Stimulated activated naive CD8-positive, alpha-beta T cell treated with anti-CD3 and anti-CD28 coated beads, Interleukin-15, Interleukin-2, amounts not matched to agents 100 ng/mL and 50 ng/mL, for 24 hours (primary cell): ENCODE measurements around the gene UCK2.

ENCODE experiments used
- H3K27ac Mint-ChIP-seq: one replicate; pipeline ENCODE4 v1.8.0; 2021; ENCODE audit warnings: mild to moderate bottlenecking, mixed read lengths
- H3K27me3 Mint-ChIP-seq: one replicate; pipeline ENCODE4 v1.8.0; 2021; ENCODE audit warnings: mixed read lengths
- H3K36me3 Mint-ChIP-seq: one replicate; pipeline ENCODE4 v1.8.0; 2021; ENCODE audit warnings: low read depth, mixed read lengths
- H3K4me1 Mint-ChIP-seq: one replicate; pipeline ENCODE4 v1.8.0; 2021; ENCODE audit warnings: low read depth, mixed read lengths
- H3K4me3 Mint-ChIP-seq: one replicate; pipeline ENCODE4 v1.8.0; 2021; ENCODE audit warnings: mild to moderate bottlenecking, mixed read lengths
- H3K9me3 Mint-ChIP-seq: one replicate; pipeline ENCODE4 v1.8.0; 2021; ENCODE audit warnings: mixed read lengths

Gene UCK2

GRCh38 chr1:165933446-165934170 lies 106.2 kb downstream of the UCK2 start:
- Mint-ChIP-seq H3K9me3 (no peaks in the 10 kb centered on the region), H3K27me3 (peaks cover 14% of the 10 kb centered on the region), H3K4me1 (no peaks in the 10 kb centered on the region), H3K27ac (no peak overlapping the region), H3K36me3 (no peaks in the 10 kb centered on the region), H3K4me3 (no peak overlapping the region)

- Mint-ChIP-seq H3K27ac (no peak overlapping the region), H3K9me3 (no peaks in the 10 kb centered on the region), H3K27me3 (peaks cover 3% of the 10 kb centered on the region)
Measured at GRCh38 chr1:165936542-165936941, 109.1 kb downstream of the UCK2 start.

GRCh38 chr1:165937829-165938228 lies 110.4 kb downstream of the UCK2 start:
- H3K4me1 Mint-ChIP-seq = no peaks in the 10 kb centered on the region
- peaks cover 3% of the 10 kb centered on the region for H3K27me3 Mint-ChIP-seq
- no peak overlapping the region for H3K27ac Mint-ChIP-seq
- H3K36me3 Mint-ChIP-seq = no peaks in the 10 kb centered on the region
- no peak overlapping the region for H3K4me3 Mint-ChIP-seq
- H3K9me3 Mint-ChIP-seq = no peaks in the 10 kb centered on the region

More at GRCh38 chr1:165936542-165936941, 109.1 kb downstream of the UCK2 start:
- H3K4me1 Mint-ChIP-seq = no peaks in the 10 kb centered on the region
- no peak overlapping the region for H3K4me3 Mint-ChIP-seq
- H3K36me3 Mint-ChIP-seq = no peaks in the 10 kb centered on the region

- no peak overlapping the region for H3K27ac Mint-ChIP-seq
- H3K27me3 Mint-ChIP-seq = peaks cover 3% of the 10 kb centered on the region
- no peaks in the 10 kb centered on the region for H3K4me1 Mint-ChIP-seq
Measured at GRCh38 chr1:165938844-165939243, 111.4 kb downstream of the UCK2 start.

GRCh38 chr1:165941531-165941930 lies 114.1 kb downstream of the UCK2 start:
- Mint-ChIP-seq H3K4me1 (no peaks in the 10 kb centered on the region), H3K27ac (no peak overlapping the region), H3K27me3 (peaks cover 3% of the 10 kb centered on the region), H3K9me3 (no peaks in the 10 kb centered on the region), H3K4me3 (no peak overlapping the region), H3K36me3 (no peaks in the 10 kb centered on the region)

More at GRCh38 chr1:165938844-165939243, 111.4 kb downstream of the UCK2 start:
- no peaks in the 10 kb centered on the region for H3K36me3 Mint-ChIP-seq
- no peak overlapping the region for H3K4me3 Mint-ChIP-seq
- H3K9me3 Mint-ChIP-seq = no peaks in the 10 kb centered on the region

- Mint-ChIP-seq H3K36me3 (no peaks in the 10 kb centered on the region), H3K27me3 (peaks cover 3% of the 10 kb centered on the region), H3K4me3 (no peak overlapping the region), H3K4me1 (no peaks in the 10 kb centered on the region), H3K9me3 (no peaks in the 10 kb centered on the region), H3K27ac (no peak overlapping the region)
Measured at GRCh38 chr1:165942062-165942461, 114.6 kb downstream of the UCK2 start.

- Mint-ChIP-seq H3K4me3 (no peak overlapping the region), H3K36me3 (no peaks in the 10 kb centered on the region), H3K27ac (peak overlapping the region; percentile 12)
Measured at GRCh38 chr1:165942927-165943597, 115.6 kb downstream of the UCK2 start.

GRCh38 chr1:165945911-165946310 lies 118.5 kb downstream of the UCK2 start:
- no peak overlapping the region for H3K4me3 Mint-ChIP-seq
- H3K27me3 Mint-ChIP-seq = peaks cover 6% of the 10 kb centered on the region
- H3K36me3 Mint-ChIP-seq = no peaks in the 10 kb centered on the region
- H3K4me1 Mint-ChIP-seq = no peaks in the 10 kb centered on the region
- H3K9me3 Mint-ChIP-seq = no peaks in the 10 kb centered on the region
- no peak overlapping the region for H3K27ac Mint-ChIP-seq

More at GRCh38 chr1:165942927-165943597, 115.6 kb downstream of the UCK2 start:
- H3K27me3 Mint-ChIP-seq = peaks cover 9% of the 10 kb centered on the region
- H3K4me1 Mint-ChIP-seq = no peaks in the 10 kb centered on the region
- no peaks in the 10 kb centered on the region for H3K9me3 Mint-ChIP-seq

GRCh38 chr1:165947797-165948455 lies 120.5 kb downstream of the UCK2 start:
- Mint-ChIP-seq H3K9me3 (no peaks in the 10 kb centered on the region), H3K27me3 (peaks cover 6% of the 10 kb centered on the region), H3K4me1 (no peaks in the 10 kb centered on the region), H3K36me3 (no peaks in the 10 kb centered on the region), H3K4me3 (no peak overlapping the region), H3K27ac (no peak overlapping the region)

GRCh38 chr1:165949335-165950130 lies 122.1 kb downstream of the UCK2 start:
- Mint-ChIP-seq H3K4me1 (no peaks in the 10 kb centered on the region), H3K9me3 (no peaks in the 10 kb centered on the region), H3K36me3 (no peaks in the 10 kb centered on the region), H3K27me3 (peaks cover 6% of the 10 kb centered on the region), H3K27ac (no peak overlapping the region), H3K4me3 (no peak overlapping the region)

GRCh38 chr1:165954940-165955339 lies 127.5 kb downstream of the UCK2 start:
- Mint-ChIP-seq H3K27ac (no peak overlapping the region), H3K9me3 (no peaks in the 10 kb centered on the region), H3K36me3 (no peaks in the 10 kb centered on the region), H3K4me1 (no peaks in the 10 kb centered on the region), H3K27me3 (peaks cover 5% of the 10 kb centered on the region), H3K4me3 (no peak overlapping the region)

GRCh38 chr1:165958306-165958705 lies 130.9 kb downstream of the UCK2 start:
- Mint-ChIP-seq H3K4me3 (no peak overlapping the region), H3K9me3 (no peaks in the 10 kb centered on the region), H3K27ac (no peak overlapping the region), H3K4me1 (no peaks in the 10 kb centered on the region), H3K36me3 (no peaks in the 10 kb centered on the region), H3K27me3 (peaks cover 7% of the 10 kb centered on the region)

- no peaks in the 10 kb centered on the region for H3K9me3 Mint-ChIP-seq
- H3K4me1 Mint-ChIP-seq = no peaks in the 10 kb centered on the region
- no peak overlapping the region for H3K4me3 Mint-ChIP-seq
- no peak overlapping the region for H3K27ac Mint-ChIP-seq
- H3K36me3 Mint-ChIP-seq = no peaks in the 10 kb centered on the region
- peaks cover 11% of the 10 kb centered on the region for H3K27me3 Mint-ChIP-seq
Measured at GRCh38 chr1:165960136-165960535, 132.7 kb downstream of the UCK2 start.

GRCh38 chr1:165960881-165961280 lies 133.5 kb downstream of the UCK2 start:
- no peaks in the 10 kb centered on the region for H3K36me3 Mint-ChIP-seq
- no peak overlapping the region for H3K27ac Mint-ChIP-seq
- no peaks in the 10 kb centered on the region for H3K9me3 Mint-ChIP-seq
- no peaks in the 10 kb centered on the region for H3K4me1 Mint-ChIP-seq
- H3K4me3 Mint-ChIP-seq = no peak overlapping the region
- H3K27me3 Mint-ChIP-seq = peaks cover 14% of the 10 kb centered on the region
